ENCODE measurements around the gene MBNL2.

DNA sequence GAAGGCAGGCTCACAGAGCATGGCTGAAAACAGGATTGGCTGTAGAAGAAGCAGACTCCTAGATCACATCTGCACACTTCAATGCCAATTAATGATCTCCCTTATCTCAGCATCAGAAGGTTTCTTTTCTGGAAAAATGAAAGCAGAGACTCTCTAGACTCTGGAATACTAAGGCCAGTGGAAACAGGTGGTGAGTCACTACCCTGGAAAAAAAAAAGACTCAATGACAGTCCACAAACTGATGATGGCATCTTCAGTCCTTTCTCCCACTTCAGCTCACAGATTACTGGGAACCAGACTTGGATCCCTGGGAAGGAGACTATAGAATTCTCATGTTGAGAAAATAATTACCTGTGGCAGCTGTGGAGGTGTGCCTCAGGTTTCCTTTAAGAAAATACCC lies 47.5 kb upstream of the MBNL2 start:
- TF ChIP-seq, protein P1, sequence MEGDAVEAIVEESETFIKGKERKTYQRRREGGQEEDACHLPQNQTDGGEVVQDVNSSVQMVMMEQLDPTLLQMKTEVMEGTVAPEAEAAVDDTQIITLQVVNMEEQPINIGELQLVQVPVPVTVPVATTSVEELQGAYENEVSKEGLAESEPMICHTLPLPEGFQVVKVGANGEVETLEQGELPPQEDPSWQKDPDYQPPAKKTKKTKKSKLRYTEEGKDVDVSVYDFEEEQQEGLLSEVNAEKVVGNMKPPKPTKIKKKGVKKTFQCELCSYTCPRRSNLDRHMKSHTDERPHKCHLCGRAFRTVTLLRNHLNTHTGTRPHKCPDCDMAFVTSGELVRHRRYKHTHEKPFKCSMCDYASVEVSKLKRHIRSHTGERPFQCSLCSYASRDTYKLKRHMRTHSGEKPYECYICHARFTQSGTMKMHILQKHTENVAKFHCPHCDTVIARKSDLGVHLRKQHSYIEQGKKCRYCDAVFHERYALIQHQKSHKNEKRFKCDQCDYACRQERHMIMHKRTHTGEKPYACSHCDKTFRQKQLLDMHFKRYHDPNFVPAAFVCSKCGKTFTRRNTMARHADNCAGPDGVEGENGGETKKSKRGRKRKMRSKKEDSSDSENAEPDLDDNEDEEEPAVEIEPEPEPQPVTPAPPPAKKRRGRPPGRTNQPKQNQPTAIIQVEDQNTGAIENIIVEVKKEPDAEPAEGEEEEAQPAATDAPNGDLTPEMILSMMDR (conservative IDR thresholded peaks at IDR 0.05; ENCODE audit: low read depth, low read length) = no peak
- no peak for TF ChIP-seq EZH2phosphoT487 (IDR thresholded peaks at IDR 0.05; ENCODE audit: borderline replicate concordance, low read length)
- TF ChIP-seq EZH2 (IDR thresholded peaks at IDR 0.05; ENCODE audit: low read length, unreplicated experiment) = no peak

All from PC-3 (cell line).